HepG2 (cell line): ENCODE data around the gene TGM2. TPM values are rescaled to one million over a fixed set of nuclear protein-coding genes. Genes with fewer than 3 reads are reported as not detected.

ENCODE experiments used
- ADNP ChIP-seq: sonication (generic); formaldehyde crosslinking; IDR thresholded peaks from 2 replicates; pipeline ENCODE4 v1.4.0; 2020; ENCODE audit warnings: missing genetic modification reagents
- AKAP8 ChIP-seq: sonication (generic); formaldehyde crosslinking; IDR thresholded peaks from 2 replicates; pipeline ENCODE4 v1.5.1; 2020; ENCODE audit warnings: mild to moderate bottlenecking, missing genetic modification reagents
- E2F5 ChIP-seq: sonication (generic); formaldehyde crosslinking; conservative IDR thresholded peaks from 2 replicates; pipeline ENCODE4 v1.4.0; 2020; ENCODE audit warnings: missing genetic modification reagents
- GMEB1 ChIP-seq: sonication (generic); formaldehyde crosslinking; IDR thresholded peaks from 2 replicates; pipeline ENCODE4 v1.5.1; 2020; ENCODE audit warnings: missing genetic modification reagents, mild to moderate bottlenecking, borderline replicate concordance
- HDAC6 ChIP-seq: fragments of 200-600 bp; sonication (generic); IDR thresholded peaks from 2 replicates; pipeline ENCODE4 v1.7.0; 2017; ENCODE audit warnings: mild to moderate bottlenecking, antibody characterized with exemption, low read length, low read depth
- KMT2A ChIP-seq: sonication (generic); formaldehyde crosslinking; IDR thresholded peaks from 2 replicates; pipeline ENCODE4 v1.4.0; 2020; ENCODE audit warnings: missing genetic modification reagents
- MATR3 ChIP-seq: sonication (generic); formaldehyde crosslinking; IDR thresholded peaks from 2 replicates; pipeline ENCODE4 v1.4.0; 2020; ENCODE audit warnings: missing genetic modification reagents
- MEF2D ChIP-seq: sonication (generic); formaldehyde crosslinking; IDR thresholded peaks from 2 replicates; pipeline ENCODE4 v1.5.1; 2020; ENCODE audit warnings: mild to moderate bottlenecking, missing genetic modification reagents
- MIER2 ChIP-seq: IDR thresholded peaks from 2 replicates; pipeline ENCODE4 v1.6.1; 2016; ENCODE audit warnings: missing biosample characterization, missing genetic modification reagents
- NR2F6 ChIP-seq, 2 experiments: IDR thresholded peaks; 2 replicates each; pipeline ENCODE4 v1.6.1; 2016; ENCODE audit warnings: antibody characterized with exemption in 1 of 2, mild to moderate bottlenecking in 1 of 2
- PRDM15 ChIP-seq: sonication (generic); formaldehyde crosslinking; IDR thresholded peaks from 2 replicates; pipeline ENCODE4 v1.4.0; 2020; ENCODE audit warnings: missing genetic modification reagents
- RNF2 ChIP-seq: fragments of 450-650 bp; conservative IDR thresholded peaks from 2 replicates; pipeline ENCODE4 v1.6.1; 2016; ENCODE audit warnings: low read depth
- SMARCE1 ChIP-seq: fragments of 450-650 bp; IDR thresholded peaks from 2 replicates; pipeline ENCODE4 v1.6.1; 2017; ENCODE audit warnings: borderline replicate concordance
- ZFP36 ChIP-seq: fragments of 150-350 bp; IDR thresholded peaks from 2 replicates; pipeline ENCODE4 v1.6.1; 2018; ENCODE audit warnings: borderline replicate concordance, low read length, low read depth; ENCODE audit not compliant: partially characterized antibody
- ZNF281 ChIP-seq: sonication (generic); formaldehyde crosslinking; IDR thresholded peaks from 2 replicates; pipeline ENCODE4 v1.4.0; 2020; ENCODE audit warnings: missing genetic modification reagents, borderline replicate concordance
- ZNF563 ChIP-seq: sonication (generic); formaldehyde crosslinking; IDR thresholded peaks from 2 replicates; pipeline ENCODE4 v1.8.0; 2022; ENCODE audit warnings: mild to moderate bottlenecking, moderate library complexity, missing genetic modification reagents
- ZNF816 ChIP-seq: sonication (generic); formaldehyde crosslinking; IDR thresholded peaks from 2 replicates; pipeline ENCODE4 v1.8.0; 2022; ENCODE audit warnings: missing genetic modification reagents, mild to moderate bottlenecking, borderline replicate concordance
- ZNF83 ChIP-seq: sonication (generic); formaldehyde crosslinking; IDR thresholded peaks from 2 replicates; pipeline ENCODE4 v1.4.0; 2020; ENCODE audit warnings: missing genetic modification reagents, mild to moderate bottlenecking, borderline replicate concordance
- polyA plus RNA-seq, 8 experiments: library from polyadenylated mRNA; depleted of rRNA in 3 of 8; stranded (reverse) in 7 of 8; unstranded in 1 of 8; fragments of >200 nt; fragmentation: Illumina TruSeq in 4 of 8; extraction: Trizol in 4 of 8; gene quantifications; 2 replicates each; pipeline versions ENCODE4 v1.2.1 to v1.2.3, GENCODE V29; 2011 to 2016; ENCODE audit warnings: low read depth in 4 of 8, missing spikeins in 1 of 8, mixed read lengths in 1 of 8; ENCODE audit not compliant: insufficient read depth in 1 of 8
- total RNA-seq, 5 experiments: library from RNA; depleted of rRNA; stranded (reverse); fragments of >200 nt; fragmentation: Illumina TruSeq; extraction: Trizol; gene quantifications; 2 replicates each; pipeline ENCODE4 v1.2.3, GENCODE V29; 2016; ENCODE audit warnings: low read depth in 1 of 5

TGM2 gene
- total and polyA plus RNA-seq, 2 of the 13 experiments (the other 11 are each of a cell fraction or from before 2014, with no cell fraction given) = 4.2 to 46.4 TPM

GRCh38 chr20:38143646-38144554, 21.2 kb downstream of the TGM2 start (continued):
- TF ChIP-seq ZNF281 (CRISPR knock-in tag) = no peak; the same call in 1 of the 2 replicates
- peak; percentile 95 for TF ChIP-seq PRDM15 (CRISPR knock-in tag)
- TF ChIP-seq HDAC6 = no peak
- TF ChIP-seq KMT2A (CRISPR knock-in tag) = no peak; the same call in 1 of the 2 replicates
- 0 out of 2 replicates have a peak, but pooled peaks have one; percentile 30 for TF ChIP-seq MATR3 (CRISPR knock-in tag)
- no peak for TF ChIP-seq SMARCE1
- TF ChIP-seq AKAP8 (CRISPR knock-in tag) = no peak
- TF ChIP-seq GMEB1 (CRISPR knock-in tag) = no peak; the same call in 1 of the 2 replicates
- 0 out of 2 replicates have a peak, but pooled peaks have one; percentile 43 for TF ChIP-seq NR2F6 (IDR thresholded peaks at IDR 0.05)
- 0 out of 2 replicates have a peak, but pooled peaks have one; percentile 14 for TF ChIP-seq NR2F6 (CRISPR knock-in tag; IDR thresholded peaks at IDR 0.05)
- TF ChIP-seq ZNF563 (CRISPR knock-in tag) = no peak; the same call in 1 of the 2 replicates
- TF ChIP-seq ZNF83 (CRISPR knock-in tag) = no peak; the same call in 1 of the 2 replicates
- peak; percentile 95 for TF ChIP-seq MEF2D
- TF ChIP-seq ZNF816 = no peak
- TF ChIP-seq RNF2 = no peak
- TF ChIP-seq MIER2 = no peak
- no peak for TF ChIP-seq E2F5
- no peak for TF ChIP-seq ZFP36
- no peak for TF ChIP-seq ADNP
